H1 (cell line): ENCODE data around the gene F11. TPM values are rescaled to one million over a fixed set of nuclear protein-coding genes. Genes with fewer than 3 reads are reported as not detected.
"Not testable (repeated sequence)": the region's sequence is repeated elsewhere in the genome, so short reads cannot be mapped to it uniquely, and the experiment has no call there.

Experiments used
- CTCF ChIA-PET: fragments of 300-600 bp; sonication (Branson Sonifier 250); formaldehyde crosslinking; loops from one replicate; lab custom pipeline; 2021; ENCODE audit not compliant: partially characterized antibody; lab: Charles Lee
- POLR2A ChIA-PET: fragments of 300-600 bp; sonication (Branson Sonifier 250); formaldehyde crosslinking; loops from one replicate; lab custom pipeline; 2021; ENCODE audit warnings: inconsistent platforms; ENCODE audit not compliant: partially characterized antibody; lab: Charles Lee
- DNase-seq, 2 experiments: peaks; one replicate each; pipeline versions ENCODE4 v3.0.0 to v3.0.0-alpha.2; 2010 to 2022; ENCODE audit warnings: low spot score in 2 of 2, low read depth in 1 of 2, mixed read lengths in 1 of 2
- FAIRE-seq: peaks from 2 replicates; lab custom pipeline; 2011; peaks lifted over from hg19 to GRCh38; lab: Jason Lieb, UNC
- H2AFZ ChIP-seq: 2 replicates; pipeline ENCODE4 v1.8.1; 2012; ENCODE audit warnings: low read length, inconsistent platforms
- H2AK5ac ChIP-seq: 2 replicates; pipeline ENCODE4 v1.6.1; 2013; ENCODE audit warnings: low read depth, low read length
- H2BK120ac ChIP-seq: replicated peaks from 2 replicates; pipeline ENCODE3; 2013; ENCODE audit warnings: low read depth, low read length, inconsistent platforms
- H2BK12ac ChIP-seq: 2 replicates; pipeline ENCODE4 v1.6.1; 2013; ENCODE audit warnings: low read depth, low read length
- H2BK15ac ChIP-seq: 2 replicates; pipeline ENCODE4 v1.6.1; 2013; ENCODE audit warnings: low read length
- H2BK20ac ChIP-seq: 2 replicates; pipeline ENCODE4 v1.6.1; 2013; ENCODE audit warnings: low read length
- H2BK5ac ChIP-seq: 2 replicates; pipeline ENCODE4 v1.6.1; 2013; ENCODE audit warnings: low read depth, low read length
- H3K14ac ChIP-seq: 2 replicates; pipeline ENCODE4 v1.6.1; 2013; ENCODE audit warnings: inconsistent platforms; ENCODE audit not compliant: insufficient read length
- H3K18ac ChIP-seq: 2 replicates; pipeline ENCODE4 v1.6.1; 2013; ENCODE audit warnings: low read length; ENCODE audit errors: extremely low read depth
- H3K23ac ChIP-seq: 2 replicates; pipeline ENCODE4 v1.6.1; 2013; ENCODE audit warnings: inconsistent platforms; ENCODE audit not compliant: insufficient read length
- H3K23me2 ChIP-seq: 2 replicates; pipeline ENCODE4 v1.6.1; 2013; ENCODE audit warnings: low read depth, low read length
- H3K27ac ChIP-seq: 2 replicates; pipeline ENCODE4 v1.6.1; 2011; ENCODE audit warnings: low read depth, low read length, inconsistent platforms
- H3K27me3 ChIP-seq, 4 experiments: replicated peaks in 1 of 4; 1 replicate in 1 of 4; 2 replicates in 3 of 4; pipeline versions ENCODE4 v1.6.1 to v1.8.1; 2011 to 2013; ENCODE audit warnings: low read length in 3 of 4, mild to moderate bottlenecking in 3 of 4, inconsistent platforms in 2 of 4, mixed read lengths in 2 of 4, moderate library complexity in 1 of 4; ENCODE audit not compliant: control insufficient read depth in 3 of 4, insufficient read depth in 3 of 4; ENCODE audit errors: extremely low read depth in 1 of 4
- H3K36me3 ChIP-seq, 4 experiments: 2 replicates each; pipeline versions ENCODE4 v1.6.1 to v1.8.1; 2011 to 2013; ENCODE audit warnings: mild to moderate bottlenecking in 4 of 4, low read length in 3 of 4, moderate library complexity in 2 of 4, control low read depth in 1 of 4, inconsistent platforms in 1 of 4; ENCODE audit not compliant: insufficient read depth in 4 of 4, control insufficient read depth in 2 of 4
- H3K4ac ChIP-seq: replicated peaks from 2 replicates; pipeline ENCODE3; 2013; ENCODE audit warnings: low read length, low read depth, mixed read lengths, inconsistent platforms; ENCODE audit not compliant: insufficient read length
- H3K4me1 ChIP-seq, 4 experiments: replicated peaks in 1 of 4; 1 replicate in 1 of 4; 2 replicates in 3 of 4; pipeline versions ENCODE4 v1.6.1 to v1.8.1; 2011 to 2013; ENCODE audit warnings: low read length in 3 of 4, inconsistent platforms in 2 of 4, mixed read lengths in 1 of 4; ENCODE audit not compliant: insufficient read depth in 4 of 4, control insufficient read depth in 3 of 4
- H3K4me2 ChIP-seq, 2 experiments: 2 replicates each; pipeline versions ENCODE4 v1.6.1 to v1.8.1; 2011 to 2013; ENCODE audit warnings: low read depth in 2 of 2, low read length in 2 of 2, control low read depth in 1 of 2, inconsistent platforms in 1 of 2, mild to moderate bottlenecking in 1 of 2; ENCODE audit not compliant: insufficient read depth in 1 of 2
- H3K4me3 ChIP-seq, 4 experiments: fragments of 200-600, 300-600 bp in 1 of 4; sonication (generic), shearing (Covaris generic), sonication (Bioruptor Twin) in 1 of 4; 2 replicates each; pipeline versions ENCODE4 v1.5.1 to v1.8.1; 2011 to 2016; ENCODE audit warnings: low read length in 4 of 4, low read depth in 3 of 4, control low read depth in 2 of 4, inconsistent platforms in 2 of 4, mild to moderate bottlenecking in 2 of 4, mixed read lengths in 1 of 4, moderate library complexity in 1 of 4; ENCODE audit not compliant: insufficient read depth in 2 of 4; ENCODE audit errors: extremely low read depth in 1 of 4
- H3K56ac ChIP-seq: replicated peaks from 2 replicates; pipeline ENCODE3; 2013; ENCODE audit warnings: low read depth, mild to moderate bottlenecking, mixed read lengths, low read length, inconsistent platforms; ENCODE audit not compliant: insufficient read length
- H3K79me1 ChIP-seq: 2 replicates; pipeline ENCODE4 v1.6.1; 2013; ENCODE audit warnings: low read depth, low read length, control low read depth
- H3K79me2 ChIP-seq, 2 experiments: 2 replicates each; pipeline versions ENCODE4 v1.6.1 to v1.8.1; 2012 to 2013; ENCODE audit warnings: low read length in 2 of 2, mild to moderate bottlenecking in 2 of 2, inconsistent platforms in 1 of 2; ENCODE audit not compliant: insufficient read depth in 2 of 2, control insufficient read depth in 1 of 2
- H3K9ac ChIP-seq, 4 experiments: replicated peaks in 1 of 4; 1 replicate in 1 of 4; 2 replicates in 3 of 4; pipeline versions ENCODE4 v1.6.1 to v1.8.1; 2011 to 2013; ENCODE audit warnings: low read depth in 3 of 4, low read length in 3 of 4, control low read depth in 2 of 4, mild to moderate bottlenecking in 2 of 4, moderate library complexity in 2 of 4, inconsistent platforms in 1 of 4; ENCODE audit errors: extremely low read depth in 1 of 4
- H3K9me3 ChIP-seq, 2 experiments: 2 replicates each; pipeline versions ENCODE4 v1.6.1 to v1.8.1; 2012 to 2013; ENCODE audit warnings: mild to moderate bottlenecking in 2 of 2, moderate library complexity in 2 of 2, control low read depth in 1 of 2, inconsistent platforms in 1 of 2, low read depth in 1 of 2, low read length in 1 of 2, mixed read lengths in 1 of 2; ENCODE audit not compliant: insufficient read depth in 2 of 2
- H4K20me1 ChIP-seq, 2 experiments: replicated peaks in 1 of 2; 2 replicates each; pipeline versions ENCODE3 to v1.8.1; 2011 to 2013; ENCODE audit warnings: inconsistent platforms in 2 of 2, low read length in 2 of 2, mild to moderate bottlenecking in 1 of 2; ENCODE audit not compliant: insufficient read depth in 2 of 2, control insufficient read depth in 1 of 2
- H4K5ac ChIP-seq: 2 replicates; pipeline ENCODE4 v1.6.1; 2013; ENCODE audit warnings: low read length, low read depth, mixed read lengths, inconsistent platforms; ENCODE audit not compliant: insufficient read length
- H4K8ac ChIP-seq: 2 replicates; pipeline ENCODE4 v1.8.0; 2013; ENCODE audit warnings: mild to moderate bottlenecking, moderate library complexity, low read length, inconsistent platforms; ENCODE audit not compliant: insufficient read depth; ENCODE audit errors: extremely low read depth
- H4K91ac ChIP-seq: replicated peaks from 2 replicates; pipeline ENCODE3; 2013; ENCODE audit warnings: low read length, mixed read lengths, inconsistent platforms; ENCODE audit not compliant: insufficient read length
- CREB1 ChIP-seq: IDR thresholded peaks from 2 replicates; pipeline ENCODE4 v1.6.1; 2012; ENCODE audit warnings: inconsistent platforms
- JUND ChIP-seq: IDR thresholded peaks from 2 replicates; pipeline ENCODE4 v1.6.1; 2011; ENCODE audit warnings: mild to moderate bottlenecking, improper control_type of control experiment, low read length
- POLR2A ChIP-seq, 2 experiments: IDR thresholded peaks; 1 replicate in 1 of 2; 2 replicates in 1 of 2; pipeline ENCODE4 v1.6.1; 2011; ENCODE audit warnings: low read depth in 2 of 2, low read length in 2 of 2, mild to moderate bottlenecking in 2 of 2; ENCODE audit errors: control extremely low read depth in 1 of 2
- POLR2AphosphoS5 ChIP-seq: IDR thresholded peaks from 2 replicates; pipeline ENCODE4 v1.6.1; 2011; ENCODE audit warnings: low read depth, low read length
- SP1 ChIP-seq: IDR thresholded peaks from 2 replicates; pipeline ENCODE4 v1.6.1; 2011; ENCODE audit warnings: low read depth, low read length
- TAF1 ChIP-seq: IDR thresholded peaks from 2 replicates; pipeline ENCODE4 v1.6.1; 2011; ENCODE audit warnings: mild to moderate bottlenecking, low read depth, low read length
- TBP ChIP-seq: IDR thresholded peaks from 2 replicates; pipeline ENCODE4 v1.6.1; 2011; ENCODE audit warnings: low read depth, low read length, improper control_type of control experiment
- YY1 ChIP-seq: IDR thresholded peaks from 2 replicates; pipeline ENCODE4 v1.6.1; 2011; ENCODE audit warnings: low read depth, mild to moderate bottlenecking, low read length
- WGBS, 2 experiments: shearing (Covaris generic) in 1 of 2; methylation state at CpG; one replicate each; pipeline versions ENCODE4 v1.1.6 to v1.1.7; 2013 to 2015; ENCODE audit warnings: low lambda C conversion rate in 2 of 2, mixed read lengths in 2 of 2, inconsistent platforms in 1 of 2, low coverage in 1 of 2, missing lambda C conversion rate in 1 of 2; ENCODE audit not compliant: insufficient replicate concordance in 2 of 2, insufficient coverage in 1 of 2, insufficient read length in 1 of 2; ENCODE audit errors: extremely low coverage in 1 of 2, missing lambda C conversion rate in 1 of 2; 5-methylcytosine and 5-hydroxymethylcytosine counted together
- polyA plus RNA-seq, 7 experiments: library from polyadenylated mRNA; depleted of rRNA in 3 of 7; stranded (reverse) in 5 of 7; unstranded in 2 of 7; fragments of >200 nt in 5 of 7; fragments of 200-250 nt in 2 of 7; gene quantifications; 1 replicate in 5 of 7; 2 replicates in 1 of 7; 4 replicates in 1 of 7; pipeline versions ENCODE4 v1.2.1 to v1.2.3, GENCODE V29; 2011 to 2013; ENCODE audit warnings: missing spikeins in 2 of 7, mixed read lengths in 2 of 7
- total RNA-seq: library from RNA; stranded (reverse); fragmentation: NEBNext Ultra II Directional; extraction: Animal tissue kit (Norgen Biotek cat#: 25700); gene quantifications from 2 replicates; pipeline ENCODE4 v1.2.1, GENCODE V29; 2021

Gene F11
- total and polyA plus RNA-seq, 2 of the 8 experiments (the other 6 are each of a cell fraction or from before 2014, with no cell fraction given): 0.27 to 0.99 TPM

DNA sequence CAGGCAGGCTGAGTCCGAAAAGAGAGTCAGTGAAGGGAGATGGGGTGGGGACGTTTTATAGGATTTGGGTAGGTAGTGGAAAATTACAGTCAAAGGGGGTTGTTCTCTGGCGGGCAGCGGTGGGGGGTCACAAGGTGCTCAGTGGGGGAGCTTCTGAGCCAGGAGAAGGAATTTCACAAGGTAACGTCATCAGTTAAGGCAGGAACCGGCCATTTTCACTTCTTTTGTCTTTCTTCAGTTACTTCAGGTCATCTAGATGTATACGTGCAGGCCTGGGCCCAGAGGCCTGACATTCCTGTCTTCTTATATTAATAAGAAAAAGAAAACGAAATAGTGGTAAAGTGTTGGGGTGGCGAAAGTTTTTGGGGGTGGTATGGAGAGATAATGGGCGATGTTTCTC lies 24.0 kb upstream of the F11 start:
- TF ChIP-seq POLR2AphosphoS5 (peak; percentile 76; the same call in 1 of the 2 replicates), TBP (0 out of 2 replicates have a peak, but pooled peaks have one; percentile 35), JUND (0 out of 2 replicates have a peak, but pooled peaks have one; percentile 18), TAF1 (peak; percentile 31; the same call in 1 of the 2 replicates), POLR2A (IDR thresholded peaks at IDR 0.05; ENCODE audit: control extremely low read depth in 1 of 2, low read depth in 2 of 2, low read length in 2 of 2) (peak in 1 of 2 experiments; percentile 58; a peak in 2 of 3 replicates), CREB1 (peak; percentile 61; the same call in 1 of the 2 replicates), YY1 (0 out of 2 replicates have a peak, but pooled peaks have one; percentile 48), SP1 (0 out of 2 replicates have a peak, but pooled peaks have one; percentile 41)
- H2AFZ ChIP-seq, H3K18ac ChIP-seq, H2AK5ac ChIP-seq, H3K79me1 ChIP-seq, H3K27me3 ChIP-seq, H3K4me1 ChIP-seq, H3K4ac ChIP-seq, H2BK120ac ChIP-seq, H4K20me1 ChIP-seq, H4K91ac ChIP-seq, H2BK15ac ChIP-seq, H2BK12ac ChIP-seq, H3K56ac ChIP-seq, H3K23me2 ChIP-seq, H3K9me3 ChIP-seq, H3K9ac ChIP-seq, H3K14ac ChIP-seq, H3K23ac ChIP-seq, H4K8ac ChIP-seq, H4K5ac ChIP-seq, FAIRE-seq, H2BK20ac ChIP-seq: not testable (repeated sequence)
- CTCF ChIA-PET: interaction anchor here (1.2 kb wide), 1 partner anchor 14 kb away, joined by 3 read pairs; no protein-coding TSS in a partner anchor
- Histone ChIP-seq H2BK5ac (peak overlapping the region; percentile 63; the same call in 1 of the 2 replicates), H3K4me3 (peak overlapping the region in 3 of 4 experiments; percentile 17 to 95 (median 23); a peak in 3 of 8 replicates), H3K27ac (peak overlapping the region; percentile 52; the same call in 1 of the 2 replicates), H3K36me3 (peaks cover 2 to 36% (median 16%) of the 10 kb centered on the region in 4 experiments; a peak in 5 of 8 replicates), H3K79me2 (peaks cover 4 to 36% of the 10 kb centered on the region in 2 experiments; a peak in 3 of 4 replicates), H3K4me2 (peak overlapping the region; percentile 77 to 95)
- POLR2A ChIA-PET: interaction anchor here (0.8 to 2.9 kb wide), 10 partner anchors 9 to 109 kb away, joined by 3 to 14 read pairs (median 4); partner anchors contain the start of gene F11
- DNase-seq: peak in 1 of 2 experiments; percentile 77
- 16% methylated on average over 10 of the region's 10 CpGs; no CpG with 5 or more reads in 1 of the 2 experiments for WGBS, 2 experiments
